Mesenchymal stem cell (in vitro differentiated cells and primary cell): ENCODE results near the gene LIX1L.

ENCODE experiments used
- DNase-seq: peaks from one replicate; pipeline ENCODE4 v3.0.0-alpha.2; 2013
- H2AFZ ChIP-seq: one replicate; pipeline ENCODE4 v1.6.1; 2013; ENCODE audit warnings: low read depth, mild to moderate bottlenecking, control low read depth, inconsistent platforms, low read length, moderate library complexity
- H2AK5ac ChIP-seq: 2 replicates; pipeline ENCODE4 v1.6.1; 2013; ENCODE audit warnings: low read length, moderate library complexity, mild to moderate bottlenecking, inconsistent platforms; ENCODE audit not compliant: severe bottlenecking
- H2BK120ac ChIP-seq: one replicate; pipeline ENCODE4 v1.6.1; 2013; ENCODE audit warnings: low read depth, mild to moderate bottlenecking, inconsistent platforms, low read length, moderate library complexity
- H2BK12ac ChIP-seq, 2 experiments: one replicate each; pipeline ENCODE4 v1.6.1; 2013; ENCODE audit warnings: inconsistent platforms in 2 of 2, low read length in 2 of 2, mild to moderate bottlenecking in 2 of 2, moderate library complexity in 2 of 2, control low read depth in 1 of 2
- H2BK15ac ChIP-seq: one replicate; pipeline ENCODE4 v1.6.1; 2013; ENCODE audit warnings: mild to moderate bottlenecking, low read depth, inconsistent platforms; ENCODE audit not compliant: poor library complexity, severe bottlenecking
- H2BK5ac ChIP-seq: 2 replicates; pipeline ENCODE4 v1.6.1; 2013; ENCODE audit warnings: low read depth, mild to moderate bottlenecking, low read length, control low read depth, inconsistent platforms; ENCODE audit not compliant: poor library complexity, severe bottlenecking
- H3K14ac ChIP-seq, 2 experiments: one replicate each; pipeline ENCODE4 v1.6.1; 2013; ENCODE audit warnings: inconsistent platforms in 2 of 2, low read length in 2 of 2, control low read depth in 1 of 2, mild to moderate bottlenecking in 1 of 2, moderate library complexity in 1 of 2
- H3K18ac ChIP-seq, 2 experiments: one replicate each; pipeline ENCODE4 v1.6.1; 2013; ENCODE audit warnings: inconsistent platforms in 2 of 2, low read length in 2 of 2, control low read depth in 1 of 2, low read depth in 1 of 2, mild to moderate bottlenecking in 1 of 2
- H3K23ac ChIP-seq, 2 experiments: one replicate each; pipeline ENCODE4 v1.6.1; 2013; ENCODE audit warnings: inconsistent platforms in 2 of 2, low read length in 2 of 2, mild to moderate bottlenecking in 2 of 2, moderate library complexity in 2 of 2, control low read depth in 1 of 2
- H3K27ac ChIP-seq: 2 replicates; pipeline ENCODE4 v1.5.1; 2013; ENCODE audit warnings: mild to moderate bottlenecking, moderate library complexity, low read length, control low read depth, inconsistent platforms; ENCODE audit not compliant: poor library complexity, severe bottlenecking
- H3K27me3 ChIP-seq, 2 experiments: 2 replicates each; pipeline versions ENCODE4 v1.6.1 to v1.7.0; 2013; ENCODE audit warnings: low read length in 2 of 2, mild to moderate bottlenecking in 2 of 2, moderate library complexity in 2 of 2, control low read depth in 1 of 2, inconsistent platforms in 1 of 2; ENCODE audit not compliant: control insufficient read depth in 1 of 2, insufficient read depth in 1 of 2
- H3K36me3 ChIP-seq, 2 experiments: 2 replicates each; pipeline versions ENCODE4 v1.6.1 to v1.7.0; 2013; ENCODE audit warnings: low read length in 2 of 2, control low read depth in 1 of 2, inconsistent platforms in 1 of 2, low read depth in 1 of 2, mild to moderate bottlenecking in 1 of 2; ENCODE audit not compliant: insufficient read depth in 2 of 2, control insufficient read depth in 1 of 2
- H3K4ac ChIP-seq, 2 experiments: one replicate each; pipeline ENCODE4 v1.6.1; 2013; ENCODE audit warnings: inconsistent platforms in 2 of 2, low read length in 2 of 2, mild to moderate bottlenecking in 2 of 2, moderate library complexity in 2 of 2, control low read depth in 1 of 2, low read depth in 1 of 2
- H3K4me1 ChIP-seq: 2 replicates; pipeline ENCODE4 v1.6.1; 2013; ENCODE audit warnings: low read depth, low read length, control low read depth; ENCODE audit not compliant: control insufficient read depth, insufficient read depth
- H3K4me2 ChIP-seq: 2 replicates; pipeline ENCODE4 v1.6.1; 2013; ENCODE audit warnings: low read length, mild to moderate bottlenecking, inconsistent platforms; ENCODE audit not compliant: poor library complexity, severe bottlenecking
- H3K4me3 ChIP-seq, 2 experiments: 2 replicates each; pipeline versions ENCODE4 v1.5.1 to v1.7.0; 2013; ENCODE audit warnings: low read length in 2 of 2, mild to moderate bottlenecking in 2 of 2, control low read depth in 1 of 2, low read depth in 1 of 2; ENCODE audit not compliant: insufficient read depth in 1 of 2
- H3K79me1 ChIP-seq: replicated peaks from 2 replicates; pipeline ENCODE4 v1.6.1; 2013; ENCODE audit warnings: mild to moderate bottlenecking, control low read depth, low read length, inconsistent platforms; ENCODE audit not compliant: poor library complexity, severe bottlenecking
- H3K9ac ChIP-seq: 2 replicates; pipeline ENCODE4 v1.7.0; 2013; ENCODE audit warnings: mild to moderate bottlenecking, low read length, moderate library complexity
- H3K9me3 ChIP-seq: 2 replicates; pipeline ENCODE4 v1.7.0; 2013; ENCODE audit warnings: mild to moderate bottlenecking, low read length; ENCODE audit not compliant: control insufficient read depth
- H4K8ac ChIP-seq: one replicate; pipeline ENCODE4 v1.6.1; 2013; ENCODE audit warnings: inconsistent platforms, mild to moderate bottlenecking, low read length, moderate library complexity
- H4K91ac ChIP-seq: one replicate; pipeline ENCODE4 v1.6.1; 2013; ENCODE audit warnings: mild to moderate bottlenecking, low read length, inconsistent platforms
- WGBS: methylation state at CpG from one replicate; pipeline ENCODE4 v1.1.7; 2013; ENCODE audit warnings: mixed read lengths; 5-methylcytosine and 5-hydroxymethylcytosine counted together

The LIX1L gene

GRCh38 chr1:145980457-145980994 lies 22.7 kb upstream of the LIX1L start:
- H3K4me3 ChIP-seq = no peak overlapping the region
- H3K14ac ChIP-seq = no peak overlapping the region
- no peaks in the 10 kb centered on the region for H3K9me3 ChIP-seq
- H2BK5ac ChIP-seq = no peak overlapping the region
- WGBS = 100% methylated on average over 1 of the region's 1 CpG
- DNase-seq = no peak
- H3K4ac ChIP-seq = peak overlapping the region in 1 of 2 experiments; percentile 77
- no peak overlapping the region for H2BK15ac ChIP-seq
- H3K36me3 ChIP-seq = peaks cover 0 to 5% of the 10 kb centered on the region in 2 experiments
- H2BK12ac ChIP-seq = peak overlapping the region; percentile 17 to 34
- no peak overlapping the region for H4K8ac ChIP-seq
- peaks cover 8% of the 10 kb centered on the region for H3K4me1 ChIP-seq
- H3K9ac ChIP-seq = peak overlapping the region; percentile 89
- H3K4me2 ChIP-seq = no peak overlapping the region
- H3K79me1 ChIP-seq = peaks cover 4% of the 10 kb centered on the region
- no peak overlapping the region for H2AFZ ChIP-seq
- no peak overlapping the region for H3K23ac ChIP-seq
- H3K27me3 ChIP-seq = no peaks in the 10 kb centered on the region
- peak overlapping the region; percentile 69 for H2AK5ac ChIP-seq
- peak overlapping the region; percentile 0 to 65 for H3K18ac ChIP-seq
- no peak overlapping the region for H4K91ac ChIP-seq
- H2BK120ac ChIP-seq = no peak overlapping the region
- H3K27ac ChIP-seq = no peak overlapping the region

- Histone ChIP-seq H4K91ac (peak overlapping the region; percentile 80), H3K27me3 (no peaks in the 10 kb centered on the region), H3K9ac (peak overlapping the region; percentile 89), H2AFZ (no peak overlapping the region), H3K14ac (no peak overlapping the region), H3K4ac (peak overlapping the region; percentile 50 to 77), H3K36me3 (peaks cover 0 to 5% of the 10 kb centered on the region in 2 experiments), H3K79me1 (peaks cover 7% of the 10 kb centered on the region), H3K9me3 (no peaks in the 10 kb centered on the region), H3K23ac (no peak overlapping the region), H3K27ac (peak overlapping the region; percentile 93), H2BK12ac (peak overlapping the region; percentile 45 to 97), H3K4me3 (peak overlapping the region in 1 of 2 experiments; percentile 58), H2BK5ac (peak overlapping the region; percentile 14), H3K4me1 (peaks cover 11% of the 10 kb centered on the region), H3K4me2 (no peak overlapping the region), H2AK5ac (peak overlapping the region; percentile 96), H2BK15ac (no peak overlapping the region), H3K18ac (peak overlapping the region; percentile 58 to 87), H4K8ac (peak overlapping the region; percentile 64), H2BK120ac (peak overlapping the region; percentile 75)
- 49% methylated on average over 4 of the region's 7 CpGs for WGBS
- peak; percentile 38 for DNase-seq
These were observed 22.1 kb upstream of the LIX1L start for GRCh38 chr1:145979746-145980456.

- Histone ChIP-seq H2BK15ac (no peak overlapping the region), H3K14ac (peak overlapping the region in 1 of 2 experiments; percentile 85), H3K18ac (peak overlapping the region; percentile 58 to 93), H4K8ac (peak overlapping the region; percentile 41), H3K36me3 (peaks cover 3 to 5% of the 10 kb centered on the region in 2 experiments), H3K4me3 (peak overlapping the region in 1 of 2 experiments; percentile 58), H3K79me1 (peaks cover 10% of the 10 kb centered on the region), H2BK12ac (peak overlapping the region; percentile 12 to 95), H4K91ac (peak overlapping the region; percentile 73), H2AK5ac (peak overlapping the region; percentile 21), H2AFZ (no peak overlapping the region), H3K27me3 (no peaks in the 10 kb centered on the region), H3K9ac (peak overlapping the region; percentile 89), H2BK120ac (peak overlapping the region; percentile 85), H3K23ac (peak overlapping the region in 1 of 2 experiments; percentile 56), H2BK5ac (peak overlapping the region; percentile 60), H3K4me1 (peaks cover 12% of the 10 kb centered on the region), H3K27ac (peak overlapping the region; percentile 93), H3K4ac (peak overlapping the region; percentile 18 to 99), H3K4me2 (peak overlapping the region; percentile 8), H3K9me3 (no peaks in the 10 kb centered on the region)
- 2% methylated on average over 9 of the region's 9 CpGs for WGBS
- DNase-seq = peak; percentile 100
These were observed 21.3 kb upstream of the LIX1L start for GRCh38 chr1:145978854-145979745.
